ENCODE measurements around the gene LMAN1.

Gene LMAN1

GRCh38 chr18:59360381-59360780 is 1.3 kb upstream of the LMAN1 start:
- DNase-seq (ENCODE audit: low spot score): no peak

DNA sequence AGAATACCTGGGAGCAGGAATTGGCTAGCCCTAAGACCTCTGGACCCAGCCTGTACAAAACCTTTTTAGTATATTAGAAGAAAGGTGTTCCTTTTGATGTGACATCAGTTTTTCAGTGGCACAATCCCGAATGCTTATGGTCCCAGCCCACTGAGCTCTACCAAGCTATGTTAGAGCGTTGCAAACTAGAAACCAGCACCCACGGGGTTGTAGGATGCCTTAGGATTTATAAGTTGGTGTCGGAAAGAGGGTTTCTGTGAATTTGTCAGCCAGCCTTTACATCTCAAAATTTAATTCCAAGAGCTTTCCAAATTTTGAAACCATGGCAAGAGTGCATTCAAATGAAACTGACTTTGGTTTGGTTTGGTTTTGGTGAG is 499 bp upstream of the LMAN1 start:
- DNase-seq (ENCODE audit: low spot score): no peak

GRCh38 chr18:59358414-59358711 is 702 bp downstream of the LMAN1 start:
- DNase-seq (ENCODE audit: low spot score): no peak

- DNase-seq (ENCODE audit: low spot score): peak; percentile 56
Observed at GRCh38 chr18:59357928-59358327, 1.1 kb downstream of the LMAN1 start.

- no peak for DNase-seq (ENCODE audit: low spot score)
Observed at GRCh38 chr18:59354731-59355130, 4.3 kb downstream of the LMAN1 start.

DNA sequence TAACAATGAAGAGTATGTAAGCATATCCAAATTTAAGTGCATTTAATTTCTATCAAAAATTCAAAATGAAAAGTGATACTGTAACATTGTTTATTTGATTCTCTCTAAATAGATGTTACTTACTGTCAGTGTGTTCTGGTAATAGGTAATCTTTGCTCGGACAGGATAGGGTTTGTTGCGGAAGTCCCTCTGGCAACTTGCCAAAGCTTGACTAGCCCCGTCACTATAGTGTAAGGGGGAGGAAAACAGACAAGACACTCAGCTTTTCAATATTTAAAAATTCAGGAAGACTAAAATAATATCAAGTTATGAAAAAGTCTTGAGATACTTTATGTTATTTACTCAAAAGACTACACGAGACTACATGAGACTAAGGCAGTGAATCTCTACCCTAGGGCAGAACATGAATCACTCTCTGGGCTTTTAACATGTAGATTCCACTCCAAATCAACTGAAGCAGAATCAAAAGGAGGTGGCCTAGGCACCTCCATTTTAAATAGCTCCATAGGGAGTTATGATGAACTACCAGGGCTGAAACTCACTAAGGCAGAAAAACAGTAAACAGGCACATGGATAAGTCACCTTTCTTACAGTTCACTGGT is 5.9 kb downstream of the LMAN1 start:
- no peak for DNase-seq (ENCODE audit: low spot score)

GRCh38 chr18:59352250-59352855 is 6.7 kb downstream of the LMAN1 start:
- no peak for DNase-seq (ENCODE audit: low spot score)

DNA sequence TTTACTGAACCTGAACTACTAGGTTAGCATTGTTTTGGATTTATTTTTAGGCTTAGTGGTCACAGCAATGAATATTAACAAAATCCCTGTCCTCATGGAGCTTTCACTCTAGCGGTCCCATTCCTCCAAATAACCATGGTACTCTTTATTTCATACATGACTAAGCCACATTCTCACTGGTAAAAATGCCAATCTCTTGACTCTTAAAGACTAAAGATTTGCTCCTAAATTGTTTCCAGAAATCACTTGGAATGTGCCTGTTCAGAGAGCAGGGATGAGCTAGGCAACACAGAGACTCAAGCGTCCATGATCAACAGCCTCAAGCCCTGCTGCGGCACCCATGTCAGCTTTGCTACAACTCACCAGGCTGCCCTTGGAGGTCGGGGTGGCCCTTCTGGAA is 13.5 kb downstream of the LMAN1 start:
- DNase-seq (ENCODE audit: low spot score): no peak

GRCh38 chr18:59344996-59345395 is 14.1 kb downstream of the LMAN1 start:
- no peak for DNase-seq (ENCODE audit: low spot score)

GRCh38 chr18:59343926-59344325 is 15.1 kb downstream of the LMAN1 start:
- DNase-seq (ENCODE audit: low spot score): no peak

GRCh38 chr18:59340817-59341216 is 18.2 kb downstream of the LMAN1 start:
- no peak for DNase-seq (ENCODE audit: low spot score)

DNA sequence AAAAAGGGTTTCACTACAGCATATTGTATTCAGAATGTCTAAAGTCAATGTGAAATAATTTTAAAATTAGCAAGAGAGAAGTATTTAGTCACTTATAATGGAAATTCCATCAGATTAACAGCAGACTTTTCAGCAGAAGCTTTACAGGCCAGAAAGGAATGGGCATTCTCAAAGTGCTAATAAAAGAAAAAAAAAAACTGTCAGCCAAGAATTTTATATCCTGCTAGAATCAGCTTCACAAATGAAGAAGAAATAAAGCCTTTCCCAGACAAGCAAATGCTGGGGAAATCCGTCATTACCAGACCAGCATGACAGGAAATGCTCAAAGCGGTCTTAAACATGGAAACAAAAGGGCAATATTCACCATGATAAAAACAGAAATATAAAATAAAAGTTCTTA is 18.8 kb downstream of the LMAN1 start:
- DNase-seq (ENCODE audit: low spot score): no peak

DNA sequence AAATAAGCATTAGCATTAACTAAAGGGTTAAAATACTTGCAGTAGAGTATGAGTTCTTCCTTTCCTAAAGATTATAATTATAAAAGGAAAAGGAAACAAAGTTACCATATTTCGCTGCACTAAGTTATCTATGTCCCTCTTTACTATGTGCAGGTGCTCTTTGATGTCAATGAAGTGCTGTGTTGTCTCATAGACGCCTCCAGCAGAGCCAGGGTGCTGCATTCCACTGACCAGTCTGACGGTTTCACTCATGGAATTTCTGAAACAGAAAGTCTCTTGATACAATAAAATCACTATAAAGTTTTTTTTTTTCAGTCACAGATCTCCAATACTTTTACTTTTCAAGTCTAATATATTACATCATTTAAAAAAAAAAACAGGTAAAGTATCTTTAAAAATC is 26.1 kb downstream of the LMAN1 start:
- DNase-seq (ENCODE audit: low spot score): no peak

GRCh38 chr18:59328683-59329082 is 30.4 kb downstream of the LMAN1 start:
- DNase-seq (ENCODE audit: low spot score): no peak

GRCh38 chr18:59325965-59326364 is 33.1 kb downstream of the LMAN1 start:
- DNase-seq (ENCODE audit: low spot score): no peak

DNA sequence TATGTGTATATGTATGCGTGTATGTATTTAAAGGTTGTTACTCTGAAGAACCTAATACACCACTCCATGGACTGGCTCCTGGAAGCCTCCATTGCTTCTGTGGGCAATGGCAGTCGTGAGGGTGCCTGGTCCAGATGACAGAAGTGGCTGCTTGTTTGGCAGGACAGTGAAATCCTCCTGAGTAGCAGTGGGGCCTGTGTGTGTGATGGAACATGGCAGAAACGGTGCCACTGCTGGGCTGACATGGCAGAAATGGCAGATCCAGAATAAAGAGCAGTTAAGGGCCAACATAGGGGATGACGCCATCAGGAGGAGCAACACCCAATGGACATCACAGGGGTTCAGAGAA is 34.5 kb downstream of the LMAN1 start:
- DNase-seq (ENCODE audit: low spot score): no peak

DNA sequence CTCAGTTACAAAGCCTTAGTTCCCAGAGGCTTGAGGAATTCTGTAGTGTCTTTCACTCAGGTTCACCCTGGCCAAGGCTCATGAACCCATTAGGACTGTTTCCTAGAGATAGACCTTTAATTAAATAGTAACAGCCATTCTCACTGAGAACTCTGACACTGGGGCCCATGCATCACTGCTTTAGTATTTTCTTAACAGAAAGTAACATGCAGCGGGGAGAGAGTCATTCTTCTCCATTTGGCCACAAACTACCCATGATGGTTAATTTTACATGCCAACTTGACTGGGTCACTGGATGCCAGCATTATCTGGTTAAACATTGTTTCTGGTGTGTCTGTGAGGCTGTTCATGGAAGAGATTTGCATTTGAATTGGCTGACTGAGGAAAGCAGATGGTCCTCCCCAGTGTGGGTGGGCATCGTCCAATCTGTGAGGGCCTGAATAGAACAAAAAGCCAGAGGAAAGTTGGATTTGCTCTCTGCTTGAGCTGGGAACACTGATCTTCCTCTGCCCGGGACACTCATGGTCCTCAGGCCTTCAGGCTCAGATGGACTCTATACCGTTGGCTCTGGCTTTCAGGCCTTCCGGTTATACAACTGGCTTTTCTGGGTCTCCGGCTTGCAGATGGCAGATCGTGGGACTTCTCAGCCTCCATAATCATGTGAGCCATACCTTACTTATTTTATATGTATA is 35.0 kb downstream of the LMAN1 start:
- no peak for DNase-seq (ENCODE audit: low spot score)

- DNase-seq (ENCODE audit: low spot score): no peak
Observed at GRCh38 chr18:59318460-59319050, 40.5 kb downstream of the LMAN1 start, which contains the start of gene CPLX4. Gene CPLX4 (minus strand): TSS chr18:59318649. CDS start chr18:59318462, 187 bp downstream.

DNA sequence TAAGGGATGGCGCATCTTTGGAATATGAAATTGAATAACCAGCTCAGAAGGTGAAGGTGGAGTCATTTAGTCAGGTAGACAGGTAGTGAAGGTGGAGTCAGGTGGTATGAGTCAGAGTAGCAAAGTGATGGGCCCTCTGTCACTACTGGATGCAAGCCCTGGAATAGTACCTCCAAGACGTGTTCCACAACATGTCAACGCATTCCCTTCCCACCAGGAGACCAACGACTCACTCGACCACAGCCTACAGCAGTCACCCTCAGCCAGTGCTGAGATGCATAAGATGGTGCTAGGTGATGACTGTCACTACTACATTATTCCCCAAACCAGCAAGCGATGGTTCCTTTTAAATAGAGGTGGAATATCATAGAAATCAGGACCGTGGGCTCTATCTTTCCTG is 47.4 kb downstream of the LMAN1 start:
- no peak for DNase-seq (ENCODE audit: low spot score)

DNA sequence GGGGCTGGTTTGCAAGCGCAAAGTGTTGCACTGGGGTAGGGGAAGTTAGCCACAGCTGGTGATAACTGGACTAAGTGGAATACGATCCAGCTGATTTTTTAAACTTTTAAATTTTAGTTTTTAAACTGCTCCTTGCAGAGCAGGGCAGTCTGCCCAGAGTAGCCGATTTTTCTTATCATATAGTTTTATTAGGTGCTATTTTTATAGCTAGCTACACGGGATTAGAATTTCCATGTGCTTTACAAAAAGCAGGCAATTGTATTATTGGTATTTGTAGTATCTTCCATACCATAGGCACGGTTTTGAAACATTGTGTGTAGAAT is 50.2 kb downstream of the LMAN1 start:
- DNase-seq (ENCODE audit: low spot score): no peak

DNA sequence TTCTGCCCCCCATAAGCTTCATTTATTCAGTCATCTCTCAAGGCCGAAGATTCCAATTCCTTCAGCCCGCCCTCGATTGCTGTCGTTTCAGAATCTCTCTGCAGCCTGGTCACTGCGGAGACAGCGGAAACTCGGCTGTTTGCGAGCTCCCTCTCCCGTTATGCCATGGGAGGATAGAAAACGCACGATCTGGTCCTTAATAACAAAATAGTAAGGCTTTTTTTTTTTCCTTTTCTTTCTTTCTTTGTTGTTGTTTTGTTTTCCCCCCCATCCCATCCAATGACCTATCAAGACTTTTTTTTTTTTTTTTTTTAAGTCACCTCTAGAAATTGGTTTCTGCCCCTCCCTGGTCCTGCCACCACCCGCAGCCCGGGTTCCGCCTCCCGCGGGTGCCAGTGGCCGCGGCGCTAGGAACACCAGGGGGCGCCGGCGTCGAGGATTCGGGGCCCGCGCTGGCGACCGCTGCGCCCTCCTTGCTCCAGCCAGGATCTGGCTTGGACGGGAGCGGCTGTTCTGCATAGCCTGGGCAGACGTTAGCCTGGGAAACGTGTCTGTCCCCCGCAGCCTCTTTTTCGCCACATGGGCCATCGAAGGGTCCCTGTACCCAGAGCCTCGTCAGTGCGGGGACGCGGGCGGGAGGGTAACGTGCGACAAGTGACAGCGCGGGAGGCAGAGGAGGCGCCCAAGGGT is 50.7 kb downstream of the LMAN1 start:
- DNase-seq (ENCODE audit: low spot score): peak; percentile 90

DNA sequence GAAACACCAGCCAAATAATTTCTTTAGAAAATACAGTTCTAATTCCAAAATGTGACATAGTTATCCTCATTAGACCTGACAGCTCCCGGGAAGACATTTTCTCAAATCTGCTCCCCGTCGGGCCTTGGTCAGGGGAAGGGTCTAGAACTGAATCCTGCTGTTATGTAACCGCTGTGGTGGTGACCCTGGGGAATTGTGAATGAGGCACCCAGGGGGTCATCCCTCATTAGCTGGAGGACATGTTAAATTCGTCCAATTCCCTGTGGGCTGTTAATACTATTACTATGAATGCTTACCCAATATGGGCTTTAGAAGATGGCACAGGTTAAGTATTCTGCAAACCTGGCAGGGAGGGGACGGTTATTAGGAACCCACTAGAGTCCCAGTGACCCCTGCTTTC is 52.4 kb downstream of the LMAN1 start:
- no peak for DNase-seq (ENCODE audit: low spot score)

DNA sequence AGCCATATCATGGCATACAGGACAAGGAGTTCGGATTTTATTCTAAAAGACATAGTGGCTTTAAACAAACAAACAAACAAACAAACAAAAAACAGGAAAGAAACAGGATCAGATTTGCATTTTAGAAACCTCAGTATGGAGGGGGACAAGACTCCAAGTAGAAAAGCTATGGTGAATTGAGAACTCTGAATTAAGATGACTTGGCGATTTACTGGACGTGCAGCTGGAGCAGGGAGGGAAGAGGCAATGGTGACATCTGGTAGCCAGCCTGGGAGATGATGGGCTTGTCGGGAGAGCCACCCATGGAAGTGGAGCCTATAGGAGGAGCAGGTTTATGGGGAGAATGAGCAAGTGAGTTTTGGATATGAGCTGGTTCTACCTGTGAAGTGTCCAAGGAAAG is 53.8 kb downstream of the LMAN1 start:
- no peak for DNase-seq (ENCODE audit: low spot score)

Data from AG08396 (cell line).